Suppressor macrophage (primary cell): ENCODE results near the gene SGMS1.
A peak's percentile ranks its signal among the peaks of the same experiment; 100 is the strongest.
"Not testable (repeated sequence)": the region's sequence is repeated elsewhere in the genome, so short reads cannot be mapped to it uniquely, and the experiment has no call there.

Experiments
- DNase-seq, 4 experiments: peaks; one replicate each; pipeline ENCODE4 v3.0.0-alpha.2; 2020 to 2022

The SGMS1 gene

GRCh38 chr10:50503661-50504320 lies 120.0 kb downstream of the SGMS1 start:
- DNase-seq = no peak

DNA sequence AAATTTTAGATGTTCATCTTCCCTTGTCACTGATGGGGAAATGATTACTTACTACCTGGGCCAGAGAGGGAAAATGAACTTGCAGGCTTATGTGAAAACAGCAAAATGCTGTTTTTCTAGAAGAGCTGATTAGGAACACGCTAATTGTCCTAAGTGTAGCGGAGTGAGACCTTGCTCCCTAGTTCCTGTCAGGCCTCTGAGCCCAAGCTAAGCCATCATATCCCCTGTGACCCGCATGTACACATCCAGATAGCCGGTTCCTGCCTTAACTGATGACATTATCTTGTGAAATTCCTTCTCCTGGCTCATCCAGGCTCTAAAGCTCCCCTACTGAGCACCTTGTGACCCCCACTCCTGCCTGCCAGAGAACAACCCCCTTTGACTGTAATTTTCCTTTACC lies 120.6 kb downstream of the SGMS1 start:
- not testable (repeated sequence) for DNase-seq

- DNase-seq = peak in 3 of 4 experiments; percentile 20 to 29 (median 28)
Observed at GRCh38 chr10:50501924-50502452, 121.8 kb downstream of the SGMS1 start.

- DNase-seq = peak in 1 of 4 experiments; percentile 6
Observed at GRCh38 chr10:50501478-50501877, 122.3 kb downstream of the SGMS1 start.

GRCh38 chr10:50498465-50498864 lies 125.3 kb downstream of the SGMS1 start:
- no peak for DNase-seq

DNA sequence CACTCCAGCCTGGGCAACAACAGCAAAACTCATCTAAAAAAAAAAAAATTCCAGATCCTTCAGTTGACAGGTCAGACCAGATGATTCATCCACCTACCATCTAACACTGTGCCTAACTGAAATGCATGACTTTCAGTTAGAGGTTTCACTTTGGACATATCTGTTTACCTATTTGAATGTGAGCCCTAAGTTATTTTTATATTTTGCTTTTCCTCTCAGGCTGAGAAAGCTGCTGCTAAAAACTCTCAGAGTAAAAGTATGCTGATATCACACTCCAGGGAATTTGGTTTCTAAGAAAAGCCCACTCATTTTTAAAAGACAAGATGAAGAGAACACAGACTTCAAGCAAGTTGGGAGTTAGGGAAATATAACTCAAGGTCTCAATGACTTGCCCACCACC lies 126.0 kb downstream of the SGMS1 start:
- no peak for DNase-seq

GRCh38 chr10:50496228-50496627 lies 127.5 kb downstream of the SGMS1 start:
- DNase-seq = no peak

GRCh38 chr10:50490241-50490640 lies 133.5 kb downstream of the SGMS1 start:
- no peak for DNase-seq

DNA sequence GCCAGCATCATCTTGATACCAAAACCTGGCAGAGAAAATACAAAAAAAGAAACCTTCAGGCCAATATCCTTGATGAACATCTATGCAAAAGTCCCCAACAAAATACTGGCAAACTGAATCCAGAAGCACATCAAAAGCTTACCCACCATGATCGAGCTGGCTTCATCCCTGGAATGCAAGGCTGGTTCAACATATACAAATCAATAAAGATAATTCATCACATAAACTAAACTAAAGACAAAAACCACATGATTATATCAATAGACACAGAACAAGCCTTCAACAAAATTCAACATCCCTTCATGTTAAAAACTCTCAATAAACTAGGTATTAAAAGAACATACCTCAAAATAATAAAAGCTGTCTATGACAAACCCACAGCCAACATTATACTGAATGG lies 139.2 kb downstream of the SGMS1 start:
- not testable (repeated sequence) for DNase-seq

DNA sequence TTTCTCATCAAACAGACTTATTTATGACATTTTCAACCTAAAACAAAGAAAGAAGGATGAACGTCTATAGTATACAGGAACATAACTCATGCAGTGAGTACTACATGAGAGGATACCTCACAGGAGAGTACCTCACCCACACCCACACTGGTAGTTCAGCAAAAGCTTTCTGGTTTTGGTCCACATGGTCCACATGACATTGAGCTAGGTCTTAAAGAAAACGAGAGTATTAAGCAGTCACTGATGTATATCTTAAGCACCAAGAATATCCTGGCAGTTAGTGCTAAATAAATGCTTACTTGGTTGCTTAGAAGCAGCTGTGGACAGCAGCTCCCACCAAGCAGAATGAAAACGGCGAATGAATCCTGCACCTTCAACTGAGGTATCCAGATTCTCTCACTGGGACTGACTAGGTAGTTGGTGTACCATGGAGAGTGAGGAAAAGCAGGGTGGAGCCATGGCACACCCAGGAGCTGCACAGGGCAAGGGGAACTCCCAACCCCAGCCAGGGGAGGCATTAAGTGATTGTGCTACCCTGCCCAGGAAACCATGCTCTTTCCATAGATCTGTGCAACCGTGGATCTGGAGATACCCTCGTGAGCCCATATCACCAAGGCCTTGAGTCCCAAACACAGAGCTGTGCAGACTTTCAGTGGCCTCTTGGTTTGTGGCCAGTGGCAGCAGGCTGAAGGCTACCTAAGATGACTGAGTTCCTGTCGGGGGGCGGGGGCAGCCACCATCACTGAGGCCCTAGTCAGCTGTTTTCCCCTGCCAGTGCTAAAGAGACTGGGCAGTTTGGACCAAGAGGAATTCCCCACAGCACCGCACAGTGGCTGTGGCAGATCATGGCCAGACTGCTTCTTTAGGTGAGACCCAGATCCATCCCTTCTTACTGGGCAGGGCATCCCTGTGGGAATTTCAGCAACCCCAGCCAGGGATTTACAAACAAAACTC lies 143.4 kb downstream of the SGMS1 start:
- DNase-seq = no peak

DNA sequence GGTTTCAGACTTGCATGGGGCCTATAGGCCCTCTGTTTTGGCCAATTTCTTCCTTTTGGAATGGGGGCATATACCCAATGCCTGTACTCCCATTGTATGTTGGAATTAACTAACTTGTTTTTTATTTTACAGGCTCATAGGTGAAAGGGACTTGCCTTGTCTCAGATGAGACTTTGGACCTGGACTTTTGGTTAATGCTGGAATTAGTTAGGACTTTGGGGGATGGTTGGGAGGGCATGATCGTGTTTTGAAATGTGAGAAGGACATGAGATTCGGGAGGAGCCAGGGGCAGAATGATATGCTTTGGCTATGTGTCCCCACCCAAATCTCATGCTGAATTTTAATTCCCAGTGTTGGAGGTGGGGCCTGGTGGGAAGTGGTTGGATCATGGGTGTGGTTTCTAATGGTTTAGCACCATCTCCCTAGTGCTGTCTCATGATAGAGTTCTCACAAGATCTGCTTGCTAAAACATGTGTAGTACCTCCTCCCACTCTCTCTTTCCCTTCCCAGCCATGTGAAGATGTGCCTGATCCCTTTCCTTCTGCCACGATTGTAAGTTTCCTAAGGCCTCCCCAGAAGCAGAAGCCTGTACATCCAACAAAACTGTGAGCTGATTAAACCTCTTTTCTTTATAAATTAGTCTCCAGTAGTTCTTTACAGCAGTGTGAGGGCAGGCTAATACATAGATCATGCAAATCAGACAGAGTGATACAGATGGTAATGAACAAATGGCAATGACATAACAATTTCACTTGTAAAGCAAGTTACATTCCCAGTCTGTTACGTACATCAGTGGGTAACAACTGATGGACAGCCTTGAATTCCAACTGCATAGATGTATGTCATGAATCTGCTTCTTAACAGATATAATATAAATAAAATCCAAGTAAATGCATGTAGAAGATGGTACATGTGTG lies 146.2 kb downstream of the SGMS1 start:
- no peak for DNase-seq

DNA sequence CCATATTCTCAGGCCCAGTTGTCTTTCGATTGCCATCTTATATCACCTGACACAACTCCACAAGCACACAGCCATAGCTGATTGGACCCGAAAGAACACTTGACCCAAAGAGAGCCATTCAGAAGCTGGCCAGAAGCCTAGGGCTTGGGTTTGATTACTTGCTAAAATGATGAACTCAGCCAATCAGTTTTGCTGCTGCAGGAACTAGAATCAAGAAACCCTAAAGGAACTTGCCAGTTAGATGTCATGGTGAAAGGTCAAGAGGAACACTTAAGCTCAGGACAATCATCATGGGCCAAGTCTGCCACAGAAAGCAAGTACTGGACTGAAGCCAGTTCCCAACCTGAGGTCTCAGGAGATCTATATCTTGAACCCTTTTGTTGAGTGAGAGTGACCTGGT lies 150.0 kb downstream of the SGMS1 start:
- DNase-seq = no peak

GRCh38 chr10:50472914-50473313 lies 150.8 kb downstream of the SGMS1 start:
- DNase-seq = no peak

DNA sequence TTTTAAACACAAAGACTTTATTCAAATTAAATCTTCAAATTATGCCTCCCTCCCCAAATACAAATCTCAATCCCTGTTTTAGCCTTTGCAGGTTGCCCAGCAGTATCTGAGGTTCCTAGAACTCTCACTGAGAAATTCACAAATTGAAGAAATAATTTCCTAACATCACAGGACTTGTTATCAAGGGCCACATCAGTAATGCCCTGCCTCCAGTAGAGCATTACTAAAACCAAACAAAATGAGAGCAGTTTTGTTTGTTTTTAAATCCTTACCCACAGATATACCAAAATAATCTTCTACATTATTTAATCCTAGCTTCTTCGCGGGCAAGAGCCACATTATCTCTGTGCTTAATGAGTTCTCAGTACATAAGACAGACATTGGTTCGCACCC lies 152.2 kb downstream of the SGMS1 start:
- DNase-seq = no peak

- DNase-seq = no peak
Observed at GRCh38 chr10:50470798-50471582, 152.8 kb downstream of the SGMS1 start.

DNA sequence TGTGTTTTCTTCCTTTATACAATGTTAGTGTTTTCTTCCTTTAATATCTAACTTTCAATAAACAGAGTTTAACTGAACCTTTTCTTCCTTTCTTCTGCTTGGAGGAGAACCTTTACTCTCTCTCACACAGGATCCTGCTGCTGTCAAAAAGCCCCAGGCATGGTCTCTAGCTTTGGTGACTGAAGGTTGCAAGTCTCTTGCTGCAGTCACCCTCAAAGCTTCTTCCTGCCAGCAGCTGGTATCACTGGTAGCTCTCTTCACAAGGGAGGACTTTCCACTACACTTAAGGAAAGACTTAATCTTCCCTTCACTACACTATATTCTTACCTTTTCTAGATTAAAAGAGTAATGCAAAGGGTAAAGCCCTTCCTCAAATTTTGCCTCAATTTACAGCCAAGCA lies 153.4 kb downstream of the SGMS1 start:
- no peak for DNase-seq

- DNase-seq = peak in 1 of 4 experiments; percentile 15
Observed at GRCh38 chr10:50469778-50470193, 154.0 kb downstream of the SGMS1 start.

DNA sequence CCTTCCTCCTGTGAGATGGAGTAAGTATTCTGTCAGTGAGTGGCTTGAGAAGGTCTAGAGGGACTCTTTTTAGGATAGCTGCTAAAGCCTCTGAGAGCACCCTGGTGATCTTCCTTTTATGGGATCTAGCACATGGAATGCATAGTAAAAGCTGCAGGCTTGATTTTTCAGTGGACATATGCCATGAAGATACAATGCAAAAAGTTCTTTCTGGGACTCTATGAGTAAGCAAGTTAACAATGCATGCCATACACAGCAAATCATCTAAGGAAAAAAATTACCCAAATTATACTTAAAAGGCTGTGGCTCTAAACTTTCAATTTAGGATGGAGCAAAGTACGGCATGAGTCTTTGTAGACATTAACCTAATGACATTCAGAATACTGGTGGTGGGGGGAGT lies 154.5 kb downstream of the SGMS1 start:
- no peak for DNase-seq

- DNase-seq = no peak
Observed at GRCh38 chr10:50467209-50467608, 156.5 kb downstream of the SGMS1 start.

DNA sequence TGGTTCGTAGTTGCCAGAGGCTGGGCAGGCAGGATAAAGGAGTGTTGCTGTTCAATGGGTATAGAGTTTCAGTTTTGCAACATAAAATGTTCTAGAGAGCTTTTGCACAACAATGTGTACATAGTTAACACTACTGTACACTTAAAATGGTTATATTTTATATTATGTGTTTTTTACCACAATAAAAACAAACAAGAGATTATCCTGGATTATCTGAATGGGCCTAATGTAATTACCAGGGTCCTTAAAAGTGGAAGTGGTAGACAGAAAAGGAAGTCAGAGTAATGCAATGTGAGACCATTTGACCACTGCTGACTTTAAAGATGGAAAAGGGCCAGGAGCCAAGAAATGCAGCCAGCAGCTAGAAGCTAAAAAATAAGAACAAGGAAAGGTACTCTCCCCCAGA lies 159.7 kb downstream of the SGMS1 start:
- DNase-seq = peak; percentile 66 to 85 (median 74)

DNA sequence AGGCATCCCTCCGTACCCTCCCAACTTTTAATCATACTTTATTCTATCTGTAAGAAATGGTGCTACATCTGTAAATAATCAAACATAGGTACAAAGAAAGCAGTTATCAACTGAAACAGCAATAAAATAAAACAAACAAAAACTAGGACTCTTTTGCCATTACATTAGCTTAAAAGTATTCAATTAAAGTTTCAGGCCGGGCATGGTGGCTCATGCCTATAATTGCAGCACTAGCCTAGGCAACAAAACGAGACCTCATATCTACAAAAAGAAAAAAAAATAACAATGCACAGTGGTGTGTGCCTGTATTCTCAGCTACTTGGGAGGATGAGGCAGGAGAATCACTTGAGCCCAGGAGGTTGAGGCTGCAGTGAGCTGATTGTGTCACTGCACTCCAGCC lies 161.9 kb downstream of the SGMS1 start:
- DNase-seq = no peak

DNA sequence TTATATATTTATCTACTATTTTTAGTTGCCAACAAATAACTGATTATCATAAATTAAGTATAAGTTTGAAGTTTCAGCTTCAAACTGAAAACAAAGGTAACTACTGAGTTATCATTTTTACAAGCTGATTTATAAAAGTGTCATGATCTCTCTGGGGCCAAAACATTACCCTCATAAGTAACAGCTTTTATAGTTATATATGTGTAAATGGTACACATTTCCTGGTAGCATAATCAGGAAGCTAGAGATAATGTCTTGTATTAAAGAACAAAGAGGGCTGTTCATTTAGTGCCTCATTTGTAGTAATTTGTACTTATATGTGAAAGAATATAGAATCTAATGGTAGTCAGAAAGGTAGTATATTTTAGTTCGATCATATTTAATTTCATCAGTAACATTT lies 162.6 kb downstream of the SGMS1 start:
- DNase-seq = no peak
